HFFc6 (cell line): ENCODE measurements around the gene CEACAM6. TPM values are rescaled to one million over a fixed set of nuclear protein-coding genes. Genes with fewer than 3 reads are reported as not detected.

Source experiments
- DNase-seq: peaks from one replicate; pipeline ENCODE4 v3.0.0-alpha.2; 2018
- H3K27ac Mint-ChIP-seq: 2 replicates; pipeline ENCODE4 v1.8.0; 2020; ENCODE audit warnings: mild to moderate bottlenecking, mixed read lengths
- H3K27me3 Mint-ChIP-seq: 2 replicates; pipeline ENCODE4 v1.8.0; 2021; ENCODE audit warnings: mild to moderate bottlenecking, moderate library complexity, mixed read lengths; ENCODE audit not compliant: insufficient read depth
- H3K36me3 Mint-ChIP-seq: 2 replicates; pipeline ENCODE4 v1.8.0; 2021; ENCODE audit warnings: low read depth, mixed read lengths
- H3K4me1 Mint-ChIP-seq: 2 replicates; pipeline ENCODE4 v1.8.0; 2020; ENCODE audit warnings: low read depth, mixed read lengths
- H3K4me3 Mint-ChIP-seq: 2 replicates; pipeline ENCODE4 v1.8.0; 2020; ENCODE audit warnings: mild to moderate bottlenecking, moderate library complexity, mixed read lengths
- H3K9me3 Mint-ChIP-seq: 2 replicates; pipeline ENCODE4 v1.8.0; 2020; ENCODE audit warnings: mild to moderate bottlenecking, mixed read lengths
- CTCF ChIP-seq: fragments of 200-600 bp; sonication (generic); IDR thresholded peaks from 2 replicates; pipeline ENCODE4 v1.5.0; 2021; ENCODE audit warnings: antibody characterized with exemption, mild to moderate bottlenecking
- total RNA-seq, 6 experiments: library from RNA; stranded (reverse); fragmentation: NEBNext Ultra II Directional; extraction: Animal tissue kit (Norgen Biotek cat#: 25700); gene quantifications; 2 replicates in 1 of 6; 3 replicates in 5 of 6; pipeline ENCODE4 v1.2.3, GENCODE V29; 2021

CEACAM6 gene
- total RNA-seq, 6 experiments from 2014 or later, result not detected

- Mint-ChIP-seq H3K36me3 (no peaks in the 10 kb centered on the region), H3K4me1 (no peaks in the 10 kb centered on the region), H3K9me3 (no peaks in the 10 kb centered on the region), H3K27ac (no peak overlapping the region), H3K4me3 (no peak overlapping the region), H3K27me3 (peaks cover 19% of the 10 kb centered on the region)
- DNase-seq, result no peak
- TF ChIP-seq CTCF, result no peak
Measured at GRCh38 chr19:41810301-41810700, 55.0 kb downstream of the CEACAM6 start.

DNA sequence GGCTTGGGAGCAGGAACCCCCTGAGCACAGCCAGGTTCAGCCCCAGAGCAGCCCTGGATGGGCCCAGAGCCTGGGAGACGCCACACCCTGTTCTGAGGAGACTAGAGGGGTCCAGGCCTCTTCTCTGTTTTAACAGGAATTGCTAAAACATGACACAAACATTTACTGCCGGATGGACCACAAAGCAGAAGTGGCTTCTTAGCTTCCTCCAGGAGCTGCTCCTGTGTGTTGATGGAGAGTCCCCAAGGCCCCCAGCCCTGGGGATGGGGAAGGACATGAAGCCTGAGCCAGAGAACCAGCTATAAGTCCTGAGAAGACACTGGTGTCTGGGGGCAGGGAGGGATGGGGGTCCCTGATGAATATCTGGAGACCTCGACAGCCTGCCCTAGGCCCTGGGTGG is 55.7 kb downstream of the CEACAM6 start:
- Mint-ChIP-seq H3K9me3 (no peaks in the 10 kb centered on the region), H3K27me3 (peaks cover 19% of the 10 kb centered on the region), H3K27ac (no peak overlapping the region), H3K4me3 (no peak overlapping the region), H3K36me3 (no peaks in the 10 kb centered on the region), H3K4me1 (no peaks in the 10 kb centered on the region)
- DNase-seq, result no peak
- no peak for TF ChIP-seq CTCF

DNA sequence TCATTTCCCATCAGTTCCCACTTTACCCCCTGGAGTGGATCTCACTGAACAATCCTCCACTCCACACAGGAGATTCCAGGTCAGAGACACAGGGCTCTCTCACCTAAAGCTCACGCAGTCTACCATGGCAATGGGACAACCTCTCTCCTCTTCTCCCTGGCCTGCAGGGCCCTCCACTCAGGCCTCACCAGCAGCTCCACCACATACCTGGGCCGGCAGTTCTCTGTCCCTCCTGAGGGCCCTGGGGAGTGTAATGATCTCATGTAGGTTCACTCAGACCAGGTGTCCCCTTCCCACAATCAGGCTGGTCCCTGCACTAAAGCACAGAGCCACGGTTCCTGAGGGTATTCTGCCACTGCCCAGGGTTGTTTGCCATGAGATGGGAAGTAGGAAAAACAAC is 56.7 kb downstream of the CEACAM6 start:
- no peak for DNase-seq
- Mint-ChIP-seq H3K27ac (no peak overlapping the region), H3K4me3 (no peak overlapping the region), H3K4me1 (no peaks in the 10 kb centered on the region), H3K36me3 (no peaks in the 10 kb centered on the region), H3K9me3 (no peaks in the 10 kb centered on the region), H3K27me3 (peaks cover 16% of the 10 kb centered on the region)
- TF ChIP-seq CTCF, result no peak

GRCh38 chr19:41813911-41814310 is 58.6 kb downstream of the CEACAM6 start:
- no peak overlapping the region for H3K27ac Mint-ChIP-seq
- no peak for TF ChIP-seq CTCF
- H3K36me3 Mint-ChIP-seq, result no peaks in the 10 kb centered on the region
- H3K4me3 Mint-ChIP-seq, result no peak overlapping the region
- peaks cover 12% of the 10 kb centered on the region for H3K27me3 Mint-ChIP-seq
- no peak for DNase-seq
- H3K4me1 Mint-ChIP-seq, result no peaks in the 10 kb centered on the region
- H3K9me3 Mint-ChIP-seq, result no peaks in the 10 kb centered on the region

DNA sequence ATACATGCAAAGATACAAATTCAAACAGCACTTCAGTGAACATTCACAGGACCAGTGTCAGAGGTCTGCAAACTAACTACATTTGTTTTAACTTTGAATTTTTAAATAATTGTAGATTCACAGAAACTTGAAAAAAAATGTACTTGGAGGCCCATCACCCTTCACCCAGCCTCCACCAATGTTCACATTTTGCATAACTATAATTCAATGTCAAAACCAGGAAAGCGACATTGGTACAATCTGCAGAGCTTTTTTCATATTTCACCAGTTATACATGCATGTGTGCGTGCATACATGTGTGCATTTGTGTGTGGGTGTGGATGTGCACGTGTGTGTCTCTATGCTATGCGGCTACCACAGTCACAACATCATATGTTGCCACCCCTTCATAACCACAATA is 60.0 kb downstream of the CEACAM6 start:
- no peak for TF ChIP-seq CTCF
- DNase-seq, result no peak
- Mint-ChIP-seq H3K4me1 (no peaks in the 10 kb centered on the region), H3K27ac (no peak overlapping the region), H3K9me3 (no peaks in the 10 kb centered on the region), H3K36me3 (no peaks in the 10 kb centered on the region), H3K27me3 (peaks cover 11% of the 10 kb centered on the region), H3K4me3 (no peak overlapping the region)

GRCh38 chr19:41816761-41817160 is 61.4 kb downstream of the CEACAM6 start:
- DNase-seq, result no peak
- Mint-ChIP-seq H3K4me1 (no peaks in the 10 kb centered on the region), H3K27ac (no peak overlapping the region), H3K27me3 (peaks cover 16% of the 10 kb centered on the region), H3K36me3 (no peaks in the 10 kb centered on the region), H3K4me3 (no peak overlapping the region), H3K9me3 (no peaks in the 10 kb centered on the region)
- no peak for TF ChIP-seq CTCF
